Mesothelial cell of epicardium (in vitro differentiated cells): ENCODE measurements around the gene GPX3. TPM values are rescaled to one million over a fixed set of nuclear protein-coding genes. Genes with fewer than 3 reads are reported as not detected.

Experiments
- DNase-seq, 2 experiments: peaks; one replicate each; pipeline ENCODE4 v3.0.0; 2021; ENCODE audit warnings: low spot score in 2 of 2; ENCODE audit not compliant: unreplicated experiment in 2 of 2
- H3K27ac Mint-ChIP-seq: 2 replicates; pipeline ENCODE4 v1.8.0; 2021; ENCODE audit warnings: mixed read lengths
- H3K27me3 Mint-ChIP-seq: 2 replicates; pipeline ENCODE4 v1.8.0; 2021; ENCODE audit warnings: low read depth, mixed read lengths
- H3K36me3 Mint-ChIP-seq: 2 replicates; pipeline ENCODE4 v1.8.0; 2021; ENCODE audit warnings: mixed read lengths
- H3K4me1 Mint-ChIP-seq: 2 replicates; pipeline ENCODE4 v1.8.0; 2021; ENCODE audit warnings: mixed read lengths
- H3K4me3 Mint-ChIP-seq: 2 replicates; pipeline ENCODE4 v1.8.0; 2021; ENCODE audit warnings: mild to moderate bottlenecking, moderate library complexity, mixed read lengths
- H3K9me3 Mint-ChIP-seq: 2 replicates; pipeline ENCODE4 v1.8.0; 2021; ENCODE audit warnings: mixed read lengths
- CTCF ChIP-seq: fragments of 200-600 bp; sonication (generic); IDR thresholded peaks from one replicate; pipeline ENCODE4 v1.5.0; 2021; ENCODE audit warnings: antibody characterized with exemption; ENCODE audit not compliant: unreplicated experiment
- total RNA-seq: library from RNA; stranded (reverse); gene quantifications from 3 replicates; pipeline ENCODE4 v1.2.1, GENCODE V29; 2021

Gene GPX3
- total RNA-seq, 1 donor from 2014 or later, result 2.0 TPM

- Mint-ChIP-seq H3K36me3 (no peaks in the 10 kb centered on the region), H3K4me1 (no peaks in the 10 kb centered on the region), H3K27me3 (no peaks in the 10 kb centered on the region), H3K4me3 (no peak overlapping the region), H3K27ac (no peak overlapping the region), H3K9me3 (peaks cover 3% of the 10 kb centered on the region)
- TF ChIP-seq CTCF, result no peak
- no peak for DNase-seq
Observed at GRCh38 chr5:151071848-151072629, 51.6 kb downstream of the GPX3 start.

GRCh38 chr5:151072630-151073025 is 52.2 kb downstream of the GPX3 start:
- Mint-ChIP-seq H3K27me3 (no peaks in the 10 kb centered on the region), H3K27ac (no peak overlapping the region), H3K4me1 (no peaks in the 10 kb centered on the region), H3K36me3 (no peaks in the 10 kb centered on the region), H3K9me3 (peaks cover 3% of the 10 kb centered on the region), H3K4me3 (no peak overlapping the region)
- no peak for TF ChIP-seq CTCF
- no peak for DNase-seq

DNA sequence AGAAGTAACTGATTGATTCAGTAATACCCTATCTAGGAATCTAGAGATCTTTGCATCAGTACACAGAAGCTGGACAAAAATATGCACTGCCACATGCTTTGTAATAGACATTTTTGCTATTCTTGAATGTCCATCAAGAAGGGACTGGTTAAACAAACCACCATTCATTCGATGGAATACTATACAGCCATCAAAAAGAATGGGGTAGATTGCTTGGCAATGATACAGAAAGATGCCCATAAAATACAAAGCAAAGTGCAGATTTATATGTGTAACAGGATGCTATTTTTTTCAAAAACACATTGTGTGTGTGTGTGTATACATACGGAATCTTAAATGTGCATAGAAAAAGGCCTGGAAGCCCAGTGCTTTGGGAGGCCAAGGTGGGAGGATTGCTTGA is 52.9 kb downstream of the GPX3 start:
- Mint-ChIP-seq H3K27me3 (no peaks in the 10 kb centered on the region), H3K9me3 (peaks cover 3% of the 10 kb centered on the region), H3K27ac (no peak overlapping the region)

DNA sequence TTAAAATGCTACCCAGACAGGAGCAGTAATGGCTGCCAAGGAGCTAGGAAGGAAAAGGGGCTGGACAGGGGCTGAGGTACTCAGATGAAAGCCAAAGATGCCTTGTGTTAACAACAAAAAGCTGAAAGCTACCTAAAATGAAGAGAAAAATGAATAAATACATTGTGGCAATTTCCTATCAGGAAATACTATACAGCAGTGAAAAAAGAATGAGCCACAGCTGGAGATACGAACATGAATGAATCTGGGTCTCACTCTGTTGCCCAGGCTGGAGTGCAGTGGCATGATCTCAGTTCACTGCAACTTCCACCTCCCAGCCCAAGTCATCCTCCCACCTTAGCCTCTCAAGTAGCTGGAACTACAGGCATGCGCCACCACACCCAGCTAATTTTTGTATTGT is 54.2 kb downstream of the GPX3 start:
- H3K36me3 Mint-ChIP-seq, result peaks cover 3% of the 10 kb centered on the region
- no peaks in the 10 kb centered on the region for H3K27me3 Mint-ChIP-seq
- no peak overlapping the region for H3K4me3 Mint-ChIP-seq
- no peak for TF ChIP-seq CTCF
- H3K27ac Mint-ChIP-seq, result no peak overlapping the region
- peaks cover 8% of the 10 kb centered on the region for H3K4me1 Mint-ChIP-seq
- no peak for DNase-seq
- peaks cover 3% of the 10 kb centered on the region for H3K9me3 Mint-ChIP-seq

More for the DNA sequence above, 52.9 kb downstream of the GPX3 start:
- no peak for DNase-seq
- H3K4me3 Mint-ChIP-seq, result no peak overlapping the region
- TF ChIP-seq CTCF, result no peak
- H3K36me3 Mint-ChIP-seq, result peaks cover 3% of the 10 kb centered on the region
- peaks cover 1% of the 10 kb centered on the region for H3K4me1 Mint-ChIP-seq

GRCh38 chr5:151075698-151076331 is 55.4 kb downstream of the GPX3 start:
- Mint-ChIP-seq H3K27ac (no peak overlapping the region), H3K4me3 (no peak overlapping the region), H3K27me3 (no peaks in the 10 kb centered on the region), H3K4me1 (peaks cover 14% of the 10 kb centered on the region), H3K36me3 (peaks cover 3% of the 10 kb centered on the region), H3K9me3 (peaks cover 3% of the 10 kb centered on the region)
- TF ChIP-seq CTCF, result no peak
- DNase-seq, result no peak
